Tibial nerve (tissue), 4 donors: Measurements from ENCODE around the gene UGT1A3.

Experiments
- CTCF ChIP-seq, 5 experiments: fragments of 200-600 bp in 3 of 5; fragments of 450-650 bp in 2 of 5; sonication (generic) in 3 of 5; IDR thresholded peaks; one replicate each; pipeline ENCODE4 v1.5.1; 2016 to 2019; ENCODE audit warnings: antibody characterized with exemption in 5 of 5, mild to moderate bottlenecking in 3 of 5, moderate library complexity in 2 of 5
- EP300 ChIP-seq, 2 donors: sonication (generic); formaldehyde crosslinking; IDR thresholded peaks; one replicate each; pipeline ENCODE4 v1.6.1; 2017; ENCODE audit warnings: antibody characterized with exemption in 2 of 2, mild to moderate bottlenecking in 1 of 2
- POLR2A ChIP-seq, 2 donors: fragments of 450-650 bp; IDR thresholded peaks; one replicate each; pipeline ENCODE4 v1.6.1; 2017; ENCODE audit warnings: antibody characterized with exemption in 2 of 2, mild to moderate bottlenecking in 2 of 2, moderate library complexity in 2 of 2

- TF ChIP-seq CTCF (IDR thresholded peaks at IDR 0.05): no peak
- TF ChIP-seq POLR2A (IDR thresholded peaks at IDR 0.05): no peak
- TF ChIP-seq EP300 (IDR thresholded peaks at IDR 0.05): no peak
These were observed 27.7 kb downstream of the UGT1A3 start for GRCh38 chr2:233756429-233757081.
